ENCODE data around the gene PLCB1.

GRCh38 chr20:8304124-8304816, 172.2 kb downstream of the PLCB1 start:
- TF ChIP-seq CTCF (conservative IDR thresholded peaks at IDR 0.05; ENCODE audit: low read depth, low read length) (no peak), EZH2 (IDR thresholded peaks at IDR 0.05; ENCODE audit: low read length, unreplicated experiment) (no peak)

Measured in PC-3 (cell line).